ENCODE measurements around the gene EVI5L.

Gene EVI5L

GRCh38 chr19:7829561-7830271 lies at the start of gene EVI5L:
Gene EVI5L, plus strand, starts transcription at chr19:7830218. Its CDS starts 16,325 bp downstream, at chr19:7846543.
- H3K27ac ChIP-seq: peak within 1 kb of the TSS in 10 of 11 experiments; percentile 57 to 79 (median 67); a peak in 20 of 22 replicates
- peaks cover 0 to 10% (median 0%) of the 10 kb centered on the region in 11 experiments; a peak in 6 of 22 replicates for H3K27me3 ChIP-seq
- no peak for TF ChIP-seq Cebpa-rat (IDR thresholded peaks at IDR 0.05)
- H3K9ac ChIP-seq: peak within 1 kb of the TSS; percentile 78 to 88 (median 86)
- H3K4me3 ChIP-seq: peak within 1 kb of the TSS; percentile 74 to 90 (median 81)
- no peaks in the 10 kb centered on the region for H3K36me3 ChIP-seq
- no peaks in the 10 kb centered on the region for H3K9me3 ChIP-seq (replicated peaks in 1 of 11)
- H3K4me1 ChIP-seq: peaks cover 33 to 44% (median 40%) of the 10 kb centered on the region in 10 experiments
- H4K20me1 ChIP-seq: peaks cover 0 to 28% (median 7%) of the 10 kb centered on the region in 11 experiments; a peak in 8 of 22 replicates
- H3K4me2 ChIP-seq: peak within 1 kb of the TSS; percentile 74 to 94 (median 86)

- no peaks in the 10 kb centered on the region for H3K36me3 ChIP-seq
- H3K27ac ChIP-seq: no peak overlapping the region
- no peak overlapping the region; a peak in 1 of 22 replicates for H3K9ac ChIP-seq
- no peaks in the 10 kb centered on the region for H4K20me1 ChIP-seq
- TF ChIP-seq Cebpa-rat (IDR thresholded peaks at IDR 0.05): no peak
- H3K4me1 ChIP-seq: peaks cover 7 to 85% (median 38%) of the 10 kb centered on the region in 10 experiments
- H3K4me2 ChIP-seq: peak overlapping the region in 1 of 11 experiments; percentile 26; a peak in 1 of 22 replicates
- no peak overlapping the region for H3K4me3 ChIP-seq
- H3K27me3 ChIP-seq: peaks cover 0 to 14% (median 0%) of the 10 kb centered on the region in 11 experiments; a peak in 5 of 22 replicates
- peaks cover 6 to 22% (median 10%) of the 10 kb centered on the region in 11 experiments; a peak in 17 of 22 replicates for H3K9me3 ChIP-seq (replicated peaks in 1 of 11)
Observed at GRCh38 chr19:7781157-7781556, 48.9 kb upstream of the EVI5L start.

DNA sequence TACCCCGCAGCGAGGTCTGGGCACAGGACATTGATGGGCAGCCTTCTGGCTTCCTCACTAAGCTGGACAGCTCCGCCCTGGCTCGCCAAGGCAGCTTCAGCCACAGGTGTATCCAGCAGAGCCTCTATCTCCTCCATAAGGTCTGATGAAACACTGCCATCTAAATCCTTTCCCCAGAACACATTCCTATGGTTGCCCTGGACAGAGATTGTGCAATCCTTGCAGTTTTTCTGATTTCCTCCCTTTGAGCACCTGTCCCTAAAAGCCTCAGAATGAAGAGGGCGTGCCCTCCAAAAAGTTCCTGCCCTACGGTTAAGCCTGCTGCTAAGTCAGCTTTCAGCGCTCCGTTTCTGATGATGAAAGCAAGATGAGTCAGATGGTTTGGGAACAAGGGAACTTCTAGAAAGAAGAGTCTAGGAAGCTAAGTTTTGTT lies 46.0 kb upstream of the EVI5L start:
- H3K27me3 ChIP-seq: peaks cover 23 to 41% (median 28%) of the 10 kb centered on the region in 11 experiments
- no peaks in the 10 kb centered on the region; a peak in 1 of 22 replicates for H4K20me1 ChIP-seq
- H3K27ac ChIP-seq: peak overlapping the region in 5 of 11 experiments; percentile 10 to 62 (median 35); a peak in 9 of 22 replicates
- peak overlapping the region in 1 of 10 experiments; percentile 29; a peak in 1 of 20 replicates for H3K4me3 ChIP-seq
- H3K36me3 ChIP-seq: no peaks in the 10 kb centered on the region
- peak overlapping the region in 8 of 11 experiments; percentile 2 to 89 (median 80); a peak in 12 of 22 replicates for H3K4me2 ChIP-seq
- peaks cover 0 to 72% (median 21%) of the 10 kb centered on the region in 10 experiments; a peak in 16 of 20 replicates for H3K4me1 ChIP-seq
- peak overlapping the region in 4 of 11 experiments; percentile 26 to 28 (median 26); a peak in 4 of 22 replicates for H3K9ac ChIP-seq
- TF ChIP-seq Cebpa-rat (IDR thresholded peaks at IDR 0.05): peak; percentile 38 to 90 (median 68); a peak in 16 of 22 replicates
- peaks cover 6 to 29% (median 10%) of the 10 kb centered on the region in 11 experiments; a peak in 17 of 22 replicates for H3K9me3 ChIP-seq (replicated peaks in 1 of 11)

DNA sequence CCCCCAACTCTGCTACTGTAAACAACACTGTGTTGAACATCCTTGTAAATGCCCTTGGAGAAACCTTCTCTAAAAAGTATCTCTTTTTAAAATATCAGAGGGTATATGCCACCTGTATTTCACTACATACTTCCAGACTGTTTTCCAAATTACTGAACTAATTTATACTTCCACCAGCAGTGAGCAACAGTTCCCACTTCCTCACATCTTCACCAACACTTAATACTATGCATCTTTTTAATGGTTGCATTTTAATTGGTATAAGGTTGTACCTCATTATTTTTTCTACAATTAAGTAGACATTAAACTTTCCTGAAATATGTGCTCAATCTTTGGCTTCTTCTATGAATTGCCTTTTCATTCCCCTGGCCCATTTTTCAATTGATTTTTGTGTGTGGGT lies 45.2 kb upstream of the EVI5L start:
- Histone ChIP-seq H3K4me1 (peaks cover 0 to 69% (median 17%) of the 10 kb centered on the region in 10 experiments; a peak in 16 of 20 replicates), H3K36me3 (no peaks in the 10 kb centered on the region), H3K27ac (peak overlapping the region in 1 of 11 experiments; percentile 26; a peak in 1 of 22 replicates), H3K9ac (no peak overlapping the region), H3K27me3 (peaks cover 31 to 50% (median 36%) of the 10 kb centered on the region in 11 experiments), H3K4me3 (no peak overlapping the region), H3K4me2 (peak overlapping the region in 5 of 11 experiments; percentile 79 to 89 (median 85); a peak in 9 of 22 replicates), H3K9me3 (replicated peaks in 1 of 11) (peaks cover 6 to 25% (median 10%) of the 10 kb centered on the region in 11 experiments; a peak in 17 of 22 replicates), H4K20me1 (no peaks in the 10 kb centered on the region; a peak in 1 of 22 replicates)
- TF ChIP-seq Cebpa-rat (IDR thresholded peaks at IDR 0.05): no peak

DNA sequence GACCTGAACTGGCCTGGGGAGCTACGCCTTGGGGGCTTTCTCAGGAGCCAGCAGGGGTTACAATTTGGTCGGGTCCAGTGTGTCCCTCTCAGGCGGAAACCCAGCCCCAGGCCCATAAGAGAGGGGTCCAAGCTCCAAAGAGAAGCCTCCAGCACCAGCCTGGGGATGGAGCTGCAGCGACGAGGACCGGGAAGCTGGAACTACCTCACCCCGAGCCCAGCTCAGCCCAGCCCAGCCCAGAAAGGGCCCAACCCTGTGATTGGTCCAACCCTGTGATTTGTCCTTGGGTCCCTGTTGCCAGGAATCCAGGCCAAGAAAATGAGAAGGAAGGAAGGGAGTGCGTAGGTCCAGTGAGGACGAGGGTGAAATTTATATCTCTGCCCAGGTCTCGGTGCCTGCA lies 42.9 kb upstream of the EVI5L start:
- TF ChIP-seq Cebpa-rat (IDR thresholded peaks at IDR 0.05): no peak
- Histone ChIP-seq H3K9me3 (replicated peaks in 1 of 11) (peaks cover 6 to 23% (median 10%) of the 10 kb centered on the region in 11 experiments; a peak in 17 of 22 replicates), H3K27me3 (peaks cover 36 to 58% (median 47%) of the 10 kb centered on the region in 11 experiments), H3K4me2 (peak overlapping the region in 3 of 11 experiments; percentile 23 to 44 (median 40); a peak in 4 of 22 replicates), H3K36me3 (no peaks in the 10 kb centered on the region), H3K9ac (no peak overlapping the region), H3K4me1 (peaks cover 1 to 46% (median 18%) of the 10 kb centered on the region in 10 experiments; a peak in 17 of 20 replicates), H4K20me1 (no peaks in the 10 kb centered on the region; a peak in 1 of 22 replicates), H3K27ac (no peak overlapping the region), H3K4me3 (no peak overlapping the region)

GRCh38 chr19:7787602-7788177 lies 42.3 kb upstream of the EVI5L start:
- H3K4me3 ChIP-seq: no peak overlapping the region
- H3K4me2 ChIP-seq: peak overlapping the region in 3 of 11 experiments; percentile 23 to 44 (median 40); a peak in 4 of 22 replicates
- no peak for TF ChIP-seq Cebpa-rat (IDR thresholded peaks at IDR 0.05)

DNA sequence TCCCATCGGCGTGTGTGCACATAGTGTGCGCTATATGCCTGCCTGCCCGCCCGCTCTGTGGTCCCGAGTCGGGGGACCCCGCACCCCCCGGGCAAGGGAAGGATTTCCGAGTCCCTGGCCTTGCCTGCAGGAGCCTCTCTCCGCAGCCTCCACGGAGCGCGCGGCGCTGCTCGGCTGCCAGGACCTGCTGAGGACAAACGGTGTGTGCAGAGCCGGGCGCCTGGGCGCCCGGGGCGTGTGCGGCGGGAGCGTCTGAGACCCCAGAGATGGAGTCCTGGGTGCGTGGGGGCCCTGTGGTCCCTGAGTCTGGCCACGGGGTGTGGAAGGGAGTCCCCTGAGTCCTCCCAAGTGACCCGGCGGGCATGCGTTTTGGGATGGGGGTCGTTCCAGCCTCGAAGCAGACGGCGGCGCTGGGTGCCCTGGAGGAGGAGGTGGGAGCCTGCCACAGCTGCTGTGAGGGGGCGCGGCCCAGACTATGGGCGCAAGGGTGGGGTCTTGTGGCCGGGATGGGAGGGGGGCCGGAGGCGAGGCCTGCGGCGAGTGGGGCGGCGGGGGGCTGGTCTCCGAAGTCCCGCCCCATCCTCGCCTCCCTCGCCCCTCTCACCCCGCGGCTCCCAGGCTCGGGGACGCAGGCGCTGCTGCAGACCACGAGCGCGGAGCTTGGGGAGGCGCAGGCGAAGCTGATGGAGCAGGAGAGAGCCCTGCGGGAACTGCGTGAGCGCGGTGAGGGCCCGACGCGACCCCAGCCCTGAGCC lies 41.7 kb upstream of the EVI5L start:
- Histone ChIP-seq H4K20me1 (no peaks in the 10 kb centered on the region; a peak in 1 of 22 replicates), H3K9ac (no peak overlapping the region), H3K4me3 (no peak overlapping the region), H3K36me3 (no peaks in the 10 kb centered on the region), H3K27ac (no peak overlapping the region), H3K4me1 (peaks cover 8 to 34% (median 17%) of the 10 kb centered on the region in 10 experiments; a peak in 18 of 20 replicates), H3K9me3 (replicated peaks in 1 of 11) (peaks cover 6 to 33% (median 15%) of the 10 kb centered on the region in 11 experiments; a peak in 20 of 22 replicates), H3K27me3 (peaks cover 36 to 57% (median 47%) of the 10 kb centered on the region in 11 experiments), H3K4me2 (peak overlapping the region in 4 of 11 experiments; percentile 30 to 47 (median 36); a peak in 4 of 22 replicates)
- TF ChIP-seq Cebpa-rat (IDR thresholded peaks at IDR 0.05): no peak

More at GRCh38 chr19:7787602-7788177, 42.3 kb upstream of the EVI5L start:
- Histone ChIP-seq H3K4me1 (peaks cover 7 to 40% (median 19%) of the 10 kb centered on the region in 10 experiments; a peak in 18 of 20 replicates), H4K20me1 (no peaks in the 10 kb centered on the region; a peak in 1 of 22 replicates), H3K27ac (no peak overlapping the region), H3K27me3 (peaks cover 36 to 58% (median 47%) of the 10 kb centered on the region in 11 experiments), H3K36me3 (no peaks in the 10 kb centered on the region), H3K9ac (no peak overlapping the region), H3K9me3 (replicated peaks in 1 of 11) (peaks cover 6 to 26% (median 12%) of the 10 kb centered on the region in 11 experiments; a peak in 18 of 22 replicates)

- peak overlapping the region in 1 of 10 experiments; percentile 24; a peak in 1 of 20 replicates for H3K4me3 ChIP-seq
Observed at GRCh38 chr19:7788933-7789323, 41.1 kb upstream of the EVI5L start.

More at GRCh38 chr19:7788933-7789323, 41.1 kb upstream of the EVI5L start:
- no peak overlapping the region for H3K9ac ChIP-seq
- no peaks in the 10 kb centered on the region; a peak in 1 of 22 replicates for H4K20me1 ChIP-seq
- peaks cover 8 to 28% (median 14%) of the 10 kb centered on the region in 10 experiments; a peak in 18 of 20 replicates for H3K4me1 ChIP-seq
- no peak overlapping the region for H3K27ac ChIP-seq
- H3K36me3 ChIP-seq: no peaks in the 10 kb centered on the region
- no peak for TF ChIP-seq Cebpa-rat (IDR thresholded peaks at IDR 0.05)
- peak overlapping the region in 10 of 11 experiments; percentile 7 to 47 (median 31); a peak in 13 of 22 replicates for H3K4me2 ChIP-seq
- H3K9me3 ChIP-seq (replicated peaks in 1 of 11): peaks cover 6 to 39% (median 20%) of the 10 kb centered on the region in 11 experiments; a peak in 20 of 22 replicates
- H3K27me3 ChIP-seq: peaks cover 36 to 52% (median 47%) of the 10 kb centered on the region in 11 experiments

All from BLaER1 treated with 17β-estradiol and CSF1 and Interleukin-3, amounts not matched to agents 10 nM and 100 nM (cell line).